HUDEP-2 (cell line): ENCODE data around the gene ZNF23.
A peak's percentile ranks its signal among the peaks of the same experiment; 100 is the strongest.
"Not testable (repeated sequence)": the region's sequence is repeated elsewhere in the genome, so short reads cannot be mapped to it uniquely, and the experiment has no call there.

Source experiments
- DNase-seq, 76 experiments: peaks; one replicate each; lab custom pipeline; 2025; ENCODE audit not compliant: unreplicated experiment in 76 of 76; lab: John Stamatoyannopoulos, UW

ZNF23 gene

GRCh38 chr16:71461686-71462648 lies at the start of gene ZNF23:
Gene ZNF23, minus strand, starts transcription at chr16:71462247. Its CDS starts 5,451 bp downstream, at chr16:71456796.
- peak in 72 of 76 experiments; percentile 6 to 81 (median 60) for DNase-seq

- no peak for DNase-seq
Measured at GRCh38 chr16:71507061-71507460, 45.0 kb upstream of the ZNF23 start.

GRCh38 chr16:71504901-71505300 lies 42.9 kb upstream of the ZNF23 start:
- no peak for DNase-seq

GRCh38 chr16:71504051-71504450 lies 42.0 kb upstream of the ZNF23 start:
- DNase-seq, result not testable (repeated sequence)

GRCh38 chr16:71501547-71501946 lies 39.5 kb upstream of the ZNF23 start:
- no peak for DNase-seq

- peak in 1 of 76 experiments; percentile 3 for DNase-seq
Measured at GRCh38 chr16:71500964-71501363, 38.9 kb upstream of the ZNF23 start.

GRCh38 chr16:71499775-71500364 lies 37.8 kb upstream of the ZNF23 start:
- peak in 47 of 76 experiments; percentile 1 to 66 (median 37) for DNase-seq

- no peak for DNase-seq
Measured at GRCh38 chr16:71498031-71498430, 36.0 kb upstream of the ZNF23 start.

GRCh38 chr16:71493213-71493612 lies 31.2 kb upstream of the ZNF23 start:
- DNase-seq, result peak in 3 of 76 experiments; percentile 9 to 54 (median 14)

GRCh38 chr16:71492786-71493185 lies 30.7 kb upstream of the ZNF23 start:
- DNase-seq, result peak in 17 of 76 experiments; percentile 5 to 54 (median 17)

GRCh38 chr16:71491054-71491453 lies 29.0 kb upstream of the ZNF23 start:
- no peak for DNase-seq

- peak in 1 of 76 experiments; percentile 12 for DNase-seq
Measured at GRCh38 chr16:71490361-71490760, 28.3 kb upstream of the ZNF23 start.

GRCh38 chr16:71489122-71489521 lies 27.1 kb upstream of the ZNF23 start, which contains the start of gene ZNF19:
Gene ZNF19, minus strand, starts transcription at chr16:71489324. Its CDS starts 7,210 bp downstream, at chr16:71482114.
- DNase-seq, result no peak

- peak in 73 of 76 experiments; percentile 16 to 81 (median 63) for DNase-seq
Measured at GRCh38 chr16:71484006-71484893, 22.2 kb upstream of the ZNF23 start.

- no peak for DNase-seq
Measured at GRCh38 chr16:71482569-71482968, 20.5 kb upstream of the ZNF23 start.

GRCh38 chr16:71480956-71481355 lies 18.9 kb upstream of the ZNF23 start:
- no peak for DNase-seq

- peak in 47 of 76 experiments; percentile 2 to 78 (median 34) for DNase-seq
Measured at GRCh38 chr16:71479420-71479819, 17.4 kb upstream of the ZNF23 start.

- DNase-seq, result no peak
Measured at GRCh38 chr16:71476457-71477124, 14.5 kb upstream of the ZNF23 start.

GRCh38 chr16:71474864-71475263 lies 12.8 kb upstream of the ZNF23 start:
- DNase-seq, result no peak

GRCh38 chr16:71473891-71474290 lies 11.8 kb upstream of the ZNF23 start:
- DNase-seq, result no peak
